Tibial nerve (tissue), 4 donors: ENCODE measurements around the gene CHRNA10. TPM values are rescaled to one million over a fixed set of nuclear protein-coding genes. Genes with fewer than 3 reads are reported as not detected.

Experiments used
- DNase-seq, 2 donors: peaks; one replicate each; pipeline ENCODE4 v3.0.0-alpha.2; 2019; ENCODE audit warnings: low spot score in 2 of 2
- H3K27ac ChIP-seq, 4 donors: fragments of 200-600 bp; sonication (generic) in 3 of 4; one replicate each; pipeline ENCODE4 v1.5.1; 2017 to 2019; ENCODE audit warnings: mild to moderate bottlenecking in 1 of 4
- H3K27me3 ChIP-seq, 2 donors: fragments of 200-600 bp; sonication (generic) in 1 of 2; one replicate each; pipeline versions ENCODE4 v1.5.1 to v1.6.0; 2017 to 2019
- H3K36me3 ChIP-seq, 3 donors: fragments of 200-600 bp; sonication (generic); one replicate each; pipeline ENCODE4 v1.5.1; 2018 to 2019
- H3K4me1 ChIP-seq, 4 donors: fragments of 200-600 bp; sonication (generic) in 3 of 4; one replicate each; pipeline ENCODE4 v1.5.1; 2017 to 2019
- H3K4me3 ChIP-seq, 4 donors: fragments of 200-600 bp; sonication (generic) in 3 of 4; one replicate each; pipeline ENCODE4 v1.5.1; 2017 to 2019; ENCODE audit warnings: mild to moderate bottlenecking in 1 of 4, moderate library complexity in 1 of 4
- H3K9me3 ChIP-seq, 4 donors: fragments of 200-600 bp; sonication (generic) in 3 of 4; one replicate each; pipeline ENCODE4 v1.5.1; 2017 to 2019
- CTCF ChIP-seq, 5 experiments: fragments of 200-600 bp in 3 of 5; fragments of 450-650 bp in 2 of 5; sonication (generic) in 3 of 5; IDR thresholded peaks; one replicate each; pipeline ENCODE4 v1.5.1; 2016 to 2019; ENCODE audit warnings: antibody characterized with exemption in 5 of 5, mild to moderate bottlenecking in 3 of 5, moderate library complexity in 2 of 5
- EP300 ChIP-seq, 2 donors: sonication (generic); formaldehyde crosslinking; IDR thresholded peaks; one replicate each; pipeline ENCODE4 v1.6.1; 2017; ENCODE audit warnings: antibody characterized with exemption in 2 of 2, mild to moderate bottlenecking in 1 of 2
- POLR2A ChIP-seq, 2 donors: fragments of 450-650 bp; IDR thresholded peaks; one replicate each; pipeline ENCODE4 v1.6.1; 2017; ENCODE audit warnings: antibody characterized with exemption in 2 of 2, mild to moderate bottlenecking in 2 of 2, moderate library complexity in 2 of 2
- WGBS, 2 donors: methylation state at CpG; one replicate each; pipeline ENCODE4 v1.1.5; 2018; 5-methylcytosine and 5-hydroxymethylcytosine counted together
- total RNA-seq, 4 donors: library from RNA; depleted of rRNA; stranded (reverse); fragments of >200 nt; gene quantifications; one replicate each; pipeline ENCODE4 v1.1.0, GENCODE V29; 2016

CHRNA10 gene
- total RNA-seq, 4 donors from 2014 or later, result 0.42 to 2.1 (median 0.83) TPM

GRCh38 chr11:3684819-3685172, 13.6 kb upstream of the CHRNA10 start:
- H3K27ac ChIP-seq, result peak overlapping the region in 1 of 4 donors; percentile 48
- WGBS, 2 donors, result 54 to 61% methylated on average over 2 of the region's 2 CpGs
- peaks cover 0 to 98% (median 26%) of the 10 kb centered on the region in 3 donors for H3K36me3 ChIP-seq
- peaks cover 0 to 5% (median 0%) of the 10 kb centered on the region in 4 donors for H3K4me1 ChIP-seq
- no peak overlapping the region for H3K4me3 ChIP-seq
- no peak for TF ChIP-seq EP300 (IDR thresholded peaks at IDR 0.05)
- TF ChIP-seq POLR2A (IDR thresholded peaks at IDR 0.05), result no peak
- TF ChIP-seq CTCF (IDR thresholded peaks at IDR 0.05), result no peak
- H3K27me3 ChIP-seq, result no peaks in the 10 kb centered on the region
- no peaks in the 10 kb centered on the region for H3K9me3 ChIP-seq
- DNase-seq, result no peak

GRCh38 chr11:3684129-3684818, 13.1 kb upstream of the CHRNA10 start:
- WGBS, 2 donors, result 59% methylated on average over 12 of the region's 12 CpGs
- DNase-seq, result no peak
- TF ChIP-seq CTCF (IDR thresholded peaks at IDR 0.05) (no peak), EP300 (IDR thresholded peaks at IDR 0.05) (no peak), POLR2A (IDR thresholded peaks at IDR 0.05) (no peak)
- peaks cover 0 to 98% (median 28%) of the 10 kb centered on the region in 3 donors for H3K36me3 ChIP-seq
- H3K27ac ChIP-seq, result peak overlapping the region in 2 of 4 donors; percentile 5 to 48
- H3K27me3 ChIP-seq, result no peaks in the 10 kb centered on the region
- H3K4me1 ChIP-seq, result peaks cover 0 to 5% (median 0%) of the 10 kb centered on the region in 4 donors
- no peak overlapping the region for H3K4me3 ChIP-seq
- no peaks in the 10 kb centered on the region for H3K9me3 ChIP-seq

- Histone ChIP-seq H3K27ac (no peak overlapping the region), H3K27me3 (no peaks in the 10 kb centered on the region), H3K36me3 (peaks cover 4 to 98% (median 31%) of the 10 kb centered on the region in 3 donors), H3K4me1 (peaks cover 0 to 5% (median 0%) of the 10 kb centered on the region in 4 donors), H3K9me3 (no peaks in the 10 kb centered on the region), H3K4me3 (no peak overlapping the region)
- DNase-seq, result no peak
- TF ChIP-seq CTCF (IDR thresholded peaks at IDR 0.05), result no peak
- TF ChIP-seq POLR2A (IDR thresholded peaks at IDR 0.05), result no peak
- TF ChIP-seq EP300 (IDR thresholded peaks at IDR 0.05), result no peak
- 97 to 99% methylated on average over 9 of the region's 9 CpGs for WGBS, 2 donors
These were observed 11.9 kb upstream of the CHRNA10 start for GRCh38 chr11:3683039-3683438.

GRCh38 chr11:3679077-3679476, 7.9 kb upstream of the CHRNA10 start:
- H3K36me3 ChIP-seq, result peaks cover 4 to 100% (median 44%) of the 10 kb centered on the region in 3 donors
- TF ChIP-seq CTCF (IDR thresholded peaks at IDR 0.05) (no peak), POLR2A (IDR thresholded peaks at IDR 0.05) (no peak), EP300 (IDR thresholded peaks at IDR 0.05) (no peak)
- WGBS, 2 donors, result 95 to 96% methylated on average over 3 of the region's 3 CpGs

GRCh38 chr11:3675971-3676370, 4.8 kb upstream of the CHRNA10 start:
- Histone ChIP-seq H3K27me3 (no peaks in the 10 kb centered on the region), H3K36me3 (peaks cover 4 to 100% (median 33%) of the 10 kb centered on the region in 3 donors), H3K4me1 (no peaks in the 10 kb centered on the region), H3K4me3 (no peak overlapping the region), H3K9me3 (no peaks in the 10 kb centered on the region), H3K27ac (no peak overlapping the region)
- DNase-seq, result no peak
- no peak for TF ChIP-seq CTCF (IDR thresholded peaks at IDR 0.05)
- WGBS, 2 donors, result 96 to 98% methylated on average over 11 of the region's 11 CpGs

More at GRCh38 chr11:3679077-3679476, 7.9 kb upstream of the CHRNA10 start:
- no peak for DNase-seq
- no peak overlapping the region for H3K4me3 ChIP-seq
- H3K9me3 ChIP-seq, result no peaks in the 10 kb centered on the region
- H3K27ac ChIP-seq, result no peak overlapping the region
- no peaks in the 10 kb centered on the region for H3K4me1 ChIP-seq
- H3K27me3 ChIP-seq, result no peaks in the 10 kb centered on the region
